GM18951 (cell line): ENCODE data around the gene MED15.
A peak's percentile ranks its signal among the peaks of the same experiment; 100 is the strongest.

ENCODE experiments used
- POLR2A ChIP-seq: IDR thresholded peaks from 4 replicates; pipeline ENCODE4 v1.6.1; 2011; ENCODE audit warnings: mild to moderate bottlenecking; ENCODE audit not compliant: insufficient read length, insufficient read depth; ENCODE audit errors: extremely low read depth
- in situ Hi-C: fragments of 300-500 bp; cut with MboI; formaldehyde crosslinking; loops from one replicate; pipeline ENCODE4 v1.12.0; 2022; ENCODE audit warnings: low sequenced_read_pairs, mixed read lengths, inconsistent platforms; ENCODE audit not compliant: unreplicated experiment

The MED15 gene

DNA sequence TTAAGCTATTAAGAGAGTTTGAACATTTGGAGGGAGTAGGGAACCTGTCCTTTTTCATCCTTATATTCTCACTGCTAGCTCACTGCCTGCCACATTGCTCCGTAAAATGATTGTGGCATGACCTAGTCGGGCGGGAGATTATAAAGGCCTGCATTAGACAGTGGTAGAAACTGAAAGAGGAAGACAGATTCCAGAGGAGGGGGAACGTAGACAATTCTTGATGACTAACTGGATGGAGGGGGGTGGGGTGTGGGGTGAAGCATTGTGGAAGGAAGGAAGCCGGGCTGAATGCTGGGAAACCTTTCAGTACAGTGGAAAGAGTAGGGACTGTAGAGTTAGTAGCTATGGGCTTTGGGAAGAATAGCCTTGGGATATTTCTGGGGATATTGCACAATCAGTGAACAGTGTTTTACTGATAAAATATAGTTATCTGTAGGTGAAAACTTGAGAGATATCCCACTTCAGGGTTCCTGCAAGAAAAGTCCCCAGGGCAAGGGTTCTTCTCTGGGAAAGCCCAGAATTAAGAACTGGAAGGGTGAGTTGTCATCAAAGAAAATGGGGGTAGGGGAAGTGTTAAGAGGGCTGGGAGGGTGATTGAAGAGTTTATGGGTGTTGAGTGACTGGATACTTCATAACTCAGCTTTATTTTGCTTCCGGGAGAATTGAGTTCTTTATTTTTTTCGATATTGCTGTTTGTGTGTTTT lies 2.1 kb downstream of the MED15 start:
- TF ChIP-seq POLR2A: peak; percentile 24
- in situ Hi-C loops: no loop called here

- in situ Hi-C loops: no loop called here
These were observed 3.6 kb downstream of the MED15 start for GRCh38 chr22:20510811-20511577.

DNA sequence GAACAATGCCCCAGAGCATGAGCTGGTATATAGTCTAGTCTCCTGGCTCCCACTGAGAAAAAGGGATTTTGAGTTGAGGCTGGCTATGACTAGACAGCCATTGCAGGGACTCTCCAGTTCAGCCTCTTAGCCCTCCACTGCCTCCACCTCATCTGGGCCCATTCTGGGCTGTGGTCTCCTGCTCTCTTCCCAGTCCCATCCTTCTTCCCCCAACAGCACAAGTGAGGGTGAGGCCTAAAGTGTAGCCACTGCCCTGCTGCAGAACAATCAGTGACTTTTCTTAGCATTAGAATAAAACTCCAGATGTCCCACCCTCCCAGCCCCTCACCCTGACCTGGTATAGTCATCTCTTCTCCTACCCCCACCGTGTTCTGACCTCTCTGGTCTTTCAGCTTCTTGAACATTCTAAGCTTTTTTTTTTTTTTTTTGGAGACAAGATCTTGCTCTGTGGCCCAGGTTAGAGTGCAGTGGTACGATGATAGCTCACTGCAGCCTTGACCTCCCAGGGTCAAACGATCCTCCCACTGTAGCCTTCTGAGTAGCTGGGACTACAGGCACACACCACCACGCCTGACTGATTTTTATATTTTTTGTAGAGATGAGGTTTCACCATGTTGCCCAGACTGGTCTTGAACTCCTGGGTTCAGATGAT lies 4.3 kb downstream of the MED15 start:
- no peak for TF ChIP-seq POLR2A
- in situ Hi-C loops: no loop called here

More at GRCh38 chr22:20510811-20511577, 3.6 kb downstream of the MED15 start:
- TF ChIP-seq POLR2A: no peak

- TF ChIP-seq POLR2A: no peak
- in situ Hi-C loops: no loop called here
These were observed 7.4 kb downstream of the MED15 start for GRCh38 chr22:20514658-20515406.

- TF ChIP-seq POLR2A: no peak
- in situ Hi-C loops: no loop called here
These were observed 9.0 kb downstream of the MED15 start for GRCh38 chr22:20516399-20516798.

DNA sequence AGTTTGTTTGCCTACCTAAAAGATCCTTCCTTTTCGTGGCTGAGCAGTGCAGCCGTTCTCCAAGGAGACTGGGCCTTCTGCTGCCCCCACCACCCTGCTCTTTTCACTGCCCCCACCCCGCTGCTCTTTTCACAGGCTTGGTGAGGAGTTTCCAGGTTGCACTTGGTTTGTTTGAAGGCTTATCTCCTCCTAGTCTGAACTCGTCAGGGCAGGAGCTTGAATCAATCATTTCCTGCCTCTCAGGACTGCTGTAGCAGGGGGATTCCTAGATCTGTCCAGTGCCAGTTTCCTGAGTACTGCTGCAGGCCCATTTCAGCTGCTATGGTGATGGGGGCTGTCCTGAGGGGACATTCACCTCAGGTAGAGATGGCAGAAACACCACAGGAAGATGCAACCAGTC lies 10.0 kb downstream of the MED15 start:
- in situ Hi-C loops: no loop called here
- TF ChIP-seq POLR2A: no peak

- in situ Hi-C loops: no loop called here
- no peak for TF ChIP-seq POLR2A
These were observed 10.6 kb downstream of the MED15 start for GRCh38 chr22:20517841-20518592.

DNA sequence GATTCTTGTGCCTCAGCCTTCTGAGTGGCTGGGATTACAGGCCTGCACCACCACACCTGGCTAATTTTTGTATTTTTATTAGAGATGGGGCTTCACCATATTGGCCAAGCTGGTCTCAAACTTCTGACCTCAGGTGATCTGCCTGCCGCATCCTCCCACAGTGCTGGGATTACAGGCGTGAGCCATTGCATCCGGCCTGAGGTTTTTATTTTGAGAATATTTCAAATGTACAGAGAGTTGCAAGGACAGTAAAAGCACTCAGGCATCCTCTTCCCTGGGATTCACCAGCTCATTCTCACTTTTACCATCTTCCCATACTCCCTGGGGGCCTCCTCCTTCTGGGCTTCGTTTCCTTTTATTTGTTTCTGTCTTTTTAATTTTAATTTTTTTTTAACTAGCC lies 12.1 kb downstream of the MED15 start:
- in situ Hi-C loops: no loop called here
- TF ChIP-seq POLR2A: no peak

DNA sequence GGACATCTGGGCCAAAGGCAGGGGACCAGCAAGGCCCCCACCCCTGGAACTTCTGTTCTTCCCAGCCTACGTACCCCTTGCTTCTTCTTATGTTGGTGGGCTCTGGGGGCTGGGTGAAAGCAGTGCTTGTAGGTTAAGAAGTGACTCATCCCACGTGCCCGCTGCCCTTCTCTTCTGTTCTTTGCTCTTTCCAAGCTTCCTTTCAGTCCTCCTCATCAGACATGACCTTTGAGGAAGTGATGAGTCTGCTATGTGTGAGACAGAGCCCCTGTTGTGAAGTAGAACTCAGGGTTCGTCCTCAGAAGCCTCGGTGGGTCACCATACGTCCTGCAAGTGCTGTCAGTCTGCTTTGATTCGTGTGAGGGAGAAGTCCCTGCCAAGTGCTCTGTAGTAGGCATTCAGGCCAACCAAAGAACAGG lies 12.7 kb downstream of the MED15 start:
- no peak for TF ChIP-seq POLR2A
- in situ Hi-C loops: no loop called here

- in situ Hi-C loops: no loop called here
These were observed 15.0 kb downstream of the MED15 start for GRCh38 chr22:20522134-20523004.

GRCh38 chr22:20523086-20523983 lies 15.9 kb downstream of the MED15 start:
- no peak for TF ChIP-seq POLR2A
- in situ Hi-C loops: no loop called here

More at GRCh38 chr22:20522134-20523004, 15.0 kb downstream of the MED15 start:
- no peak for TF ChIP-seq POLR2A

- in situ Hi-C loops: no loop called here
- no peak for TF ChIP-seq POLR2A
These were observed 16.6 kb downstream of the MED15 start for GRCh38 chr22:20524004-20524481.
